Left forelimb (tissue), 1 donor: ENCODE data around the gene MCEE.
A peak's percentile ranks its signal among the peaks of the same experiment; 100 is the strongest.
"Not testable (repeated sequence)": the region's sequence is repeated elsewhere in the genome, so short reads cannot be mapped to it uniquely, and the experiment has no call there.

Source experiments
- DNase-seq: peaks from one replicate; pipeline ENCODE4 v3.0.0-alpha.2; 2018; ENCODE audit warnings: low spot score

MCEE gene

GRCh38 chr2:71130152-71130904 lies at the start of gene MCEE, which contains the start of gene MPHOSPH10:
Gene MCEE (minus strand): TSS chr2:71130229. CDS start chr2:71130219, 10 bp downstream.
Gene MPHOSPH10 (plus strand): TSS chr2:71130634. CDS start chr2:71130666, 32 bp downstream.
- peak; percentile 95 for DNase-seq

GRCh38 chr2:71178836-71179235 lies 48.8 kb upstream of the MCEE start:
- not testable (repeated sequence) for DNase-seq

GRCh38 chr2:71174207-71174606 lies 44.2 kb upstream of the MCEE start:
- no peak for DNase-seq

GRCh38 chr2:71173096-71173495 lies 43.1 kb upstream of the MCEE start:
- no peak for DNase-seq

GRCh38 chr2:71166812-71167211 lies 36.8 kb upstream of the MCEE start:
- no peak for DNase-seq

- DNase-seq = no peak
These were observed 27.2 kb upstream of the MCEE start for GRCh38 chr2:71157124-71157793.

- DNase-seq = no peak
These were observed 26.5 kb upstream of the MCEE start for GRCh38 chr2:71156573-71156972.

- DNase-seq = no peak
These were observed 25.8 kb upstream of the MCEE start for GRCh38 chr2:71155846-71156245.

- no peak for DNase-seq
These were observed 24.8 kb upstream of the MCEE start for GRCh38 chr2:71154798-71155197.

GRCh38 chr2:71154279-71154678 lies 24.2 kb upstream of the MCEE start:
- DNase-seq = no peak

- DNase-seq = no peak
These were observed 23.7 kb upstream of the MCEE start for GRCh38 chr2:71153585-71154224.

- no peak for DNase-seq
These were observed 21.6 kb upstream of the MCEE start for GRCh38 chr2:71151620-71152019.

GRCh38 chr2:71150082-71150816 lies 20.2 kb upstream of the MCEE start:
- DNase-seq = no peak

- no peak for DNase-seq
These were observed 18.6 kb upstream of the MCEE start for GRCh38 chr2:71148506-71149063.

GRCh38 chr2:71143782-71144181 lies 13.8 kb upstream of the MCEE start:
- no peak for DNase-seq

GRCh38 chr2:71136174-71136573 lies 6.1 kb upstream of the MCEE start:
- DNase-seq = no peak

- no peak for DNase-seq
These were observed 3.6 kb upstream of the MCEE start for GRCh38 chr2:71133603-71134002.

- not testable (repeated sequence) for DNase-seq
These were observed 1.5 kb upstream of the MCEE start for GRCh38 chr2:71131387-71132166.

- no peak for DNase-seq
These were observed 846 bp upstream of the MCEE start for GRCh38 chr2:71130905-71131244.

GRCh38 chr2:71129902-71130151 lies 202 bp downstream of the MCEE start:
- no peak for DNase-seq

GRCh38 chr2:71129114-71129901 lies 721 bp downstream of the MCEE start:
- DNase-seq = no peak
